ENCODE measurements around the gene ZGPAT. TPM values are rescaled to one million over a fixed set of nuclear protein-coding genes. Genes with fewer than 3 reads are reported as not detected.

ZGPAT gene
- total RNA-seq, 1 donor from 2014 or later = 29.1 TPM

DNA sequence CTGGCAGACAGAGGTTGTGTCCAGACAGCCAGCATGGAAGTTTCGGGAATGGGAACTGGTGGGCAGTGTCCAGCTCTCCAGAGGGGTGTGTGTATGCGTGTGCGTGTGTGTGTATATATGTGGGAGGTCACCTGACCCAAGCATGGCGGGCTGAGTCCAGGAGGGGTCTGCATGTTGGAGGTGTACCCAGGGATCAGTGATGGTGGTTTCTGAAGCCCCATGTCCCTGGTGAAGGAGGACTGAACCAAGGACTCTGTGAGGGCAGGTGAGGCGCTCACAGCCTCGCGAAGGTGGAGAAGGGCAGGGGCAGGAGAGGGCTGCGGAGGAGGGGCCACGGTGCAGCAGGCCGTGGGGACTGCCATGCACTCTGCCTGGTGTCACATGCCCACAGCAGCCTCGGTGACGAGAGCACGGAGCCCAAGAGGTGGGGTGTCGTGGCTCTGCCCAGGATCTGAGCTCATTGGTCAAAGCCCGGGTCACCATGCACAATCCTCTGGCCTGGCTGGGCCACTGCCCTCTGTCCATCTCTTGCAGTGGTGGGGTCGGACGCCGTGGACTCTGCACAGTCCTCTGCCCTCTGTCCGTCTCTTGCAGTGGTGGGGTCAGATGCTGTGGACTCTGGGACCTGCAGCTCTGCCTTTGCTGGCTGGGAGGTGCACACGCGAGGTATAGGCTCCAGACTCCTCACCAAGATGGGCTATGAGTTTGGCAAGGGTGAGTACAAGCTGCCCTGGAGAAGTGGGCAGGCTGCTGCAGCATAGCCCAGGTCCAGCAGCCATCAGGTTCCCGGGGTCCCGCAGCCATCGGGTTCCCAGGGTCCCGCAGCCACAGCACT is 26.5 kb downstream of the ZGPAT start:
- no peak for DNase-seq

DNA sequence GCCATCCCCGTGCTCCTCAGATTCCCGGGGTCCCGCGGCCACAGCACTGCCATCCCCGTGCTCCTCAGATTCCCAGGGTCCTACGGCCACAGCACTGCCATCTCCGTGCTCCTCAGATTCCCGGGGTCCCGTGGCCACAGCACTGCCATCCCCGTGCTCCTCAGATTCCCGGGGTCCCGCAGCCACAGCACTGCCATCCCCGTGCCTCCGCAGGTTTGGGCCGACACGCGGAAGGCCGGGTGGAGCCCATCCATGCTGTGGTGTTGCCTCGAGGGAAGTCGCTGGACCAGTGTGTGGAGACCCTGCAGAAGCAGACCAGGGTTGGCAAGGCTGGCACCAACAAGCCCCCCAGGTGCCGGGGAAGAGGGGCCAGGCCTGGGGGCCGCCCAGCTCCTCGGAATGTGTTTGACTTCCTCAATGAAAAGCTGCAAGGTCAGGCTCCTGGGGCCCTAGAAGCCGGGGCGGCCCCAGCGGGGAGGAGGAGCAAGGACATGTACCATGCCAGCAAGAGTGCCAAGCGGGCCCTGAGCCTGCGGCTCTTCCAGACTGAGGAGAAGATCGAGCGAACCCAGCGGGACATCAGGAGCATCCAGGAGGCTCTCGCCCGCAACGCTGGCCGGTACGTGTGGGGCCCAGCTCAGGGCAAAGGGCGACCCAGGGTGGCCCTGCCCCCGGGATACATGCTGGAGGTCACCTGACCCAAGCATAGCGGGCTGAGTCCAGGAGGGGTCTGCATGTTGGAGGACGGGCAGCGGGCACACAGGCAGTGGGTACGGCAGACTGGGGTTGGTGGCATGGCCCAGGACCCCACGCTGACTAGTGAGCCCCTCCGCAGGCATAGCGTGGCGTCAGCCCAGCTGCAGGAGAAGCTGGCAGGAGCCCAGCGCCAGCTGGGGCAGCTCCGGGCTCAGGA is 27.4 kb downstream of the ZGPAT start:
- no peak for DNase-seq

DNA sequence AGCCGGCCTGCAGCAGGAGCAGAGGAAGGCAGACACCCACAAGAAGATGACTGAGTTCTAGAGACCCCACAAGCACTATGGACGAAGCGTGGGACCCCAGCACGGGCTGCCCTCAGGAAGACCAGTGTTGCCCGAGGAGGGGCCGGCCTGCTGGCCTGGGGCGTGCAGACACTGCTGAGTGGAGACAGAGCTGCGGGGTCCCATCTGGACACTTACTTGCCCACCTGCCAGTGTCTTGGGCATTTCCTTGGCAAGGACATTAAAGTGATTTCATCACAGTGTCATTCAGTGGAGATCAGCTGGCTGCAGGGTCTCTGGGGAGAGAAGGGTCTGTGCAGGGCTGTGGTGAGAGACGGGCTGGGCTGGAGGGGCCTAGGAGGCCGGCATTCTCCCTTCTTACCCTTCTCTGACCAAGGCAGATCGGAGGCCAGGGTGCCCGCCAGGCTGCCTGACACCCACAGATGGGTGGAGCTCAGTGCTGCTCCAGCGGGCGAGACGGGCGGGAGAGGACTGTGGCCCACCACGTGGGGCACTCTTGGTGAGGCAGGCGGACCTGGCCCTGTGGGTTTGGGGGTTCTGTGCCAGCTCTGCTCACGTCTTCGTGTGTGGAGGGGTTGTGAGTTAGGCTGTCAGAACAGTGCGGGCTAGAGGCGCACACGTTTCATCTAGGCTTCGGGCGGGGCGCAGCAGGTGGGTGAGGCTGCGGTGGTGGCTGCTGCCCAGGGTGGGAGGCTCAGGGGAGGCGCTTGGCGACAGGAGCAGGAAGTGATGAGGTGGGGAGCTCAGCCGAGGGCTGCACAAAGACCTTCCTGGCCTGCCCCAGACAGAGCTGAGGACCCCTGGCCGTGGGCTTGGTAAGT is 28.2 kb downstream of the ZGPAT start, which contains the start of gene LIME1:
Gene LIME1, plus strand, starts transcription at position 806 of the 860 bp plus-strand sequence. CDS start 886 bp downstream, outside the sequence.
- DNase-seq = no peak

DNA sequence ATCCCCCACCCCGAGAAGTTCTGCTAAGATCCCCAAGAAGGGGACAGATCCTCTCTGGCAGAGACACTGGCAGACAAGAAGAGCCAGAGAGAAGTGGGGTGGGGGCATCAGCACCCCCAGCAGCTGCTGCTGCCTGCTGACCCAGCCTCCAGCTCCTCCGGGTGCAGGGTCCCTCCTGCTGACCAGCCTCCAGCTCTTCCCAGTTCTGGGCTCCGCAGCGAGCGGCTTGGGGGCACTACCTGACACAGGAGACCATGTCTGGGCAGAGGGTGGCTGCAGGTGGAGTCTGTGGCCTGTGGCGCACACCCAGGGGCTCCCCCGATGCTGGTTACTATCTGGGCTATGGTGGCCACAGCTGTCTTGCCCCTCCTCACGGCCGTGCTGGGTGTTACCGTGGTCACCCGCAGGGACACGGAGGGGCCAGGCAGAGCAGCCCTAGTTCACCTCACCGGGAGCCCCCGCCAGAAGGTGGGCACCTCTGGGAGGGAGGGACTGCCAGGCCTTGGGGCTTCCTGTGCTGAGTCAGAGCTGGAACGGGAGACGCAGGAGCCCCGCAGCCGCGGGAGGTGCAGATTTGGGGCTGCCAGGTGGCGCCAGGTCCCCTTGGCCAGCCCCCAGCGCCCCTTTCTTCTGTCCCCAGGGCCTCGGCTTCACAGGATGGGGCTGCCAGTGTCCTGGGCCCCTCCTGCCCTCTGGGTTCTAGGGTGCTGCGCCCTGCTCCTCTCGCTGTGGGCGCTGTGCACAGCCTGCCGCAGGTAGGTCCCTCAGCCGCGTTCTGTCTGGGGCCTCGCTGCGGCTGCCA is 29.3 kb downstream of the ZGPAT start:
- no peak for DNase-seq

DNA sequence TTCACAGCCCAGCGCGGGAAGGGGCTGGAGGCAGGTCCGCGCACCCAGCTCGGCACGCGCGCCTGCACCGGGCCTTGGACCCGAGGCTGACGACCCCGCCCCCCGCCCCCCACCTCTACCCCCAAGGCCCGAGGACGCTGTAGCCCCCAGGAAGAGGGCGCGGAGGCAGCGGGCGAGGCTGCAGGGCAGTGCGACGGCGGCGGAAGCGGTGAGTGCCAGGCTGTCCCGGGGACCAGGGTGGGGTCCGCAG is 29.8 kb downstream of the ZGPAT start:
- no peak for DNase-seq

DNA sequence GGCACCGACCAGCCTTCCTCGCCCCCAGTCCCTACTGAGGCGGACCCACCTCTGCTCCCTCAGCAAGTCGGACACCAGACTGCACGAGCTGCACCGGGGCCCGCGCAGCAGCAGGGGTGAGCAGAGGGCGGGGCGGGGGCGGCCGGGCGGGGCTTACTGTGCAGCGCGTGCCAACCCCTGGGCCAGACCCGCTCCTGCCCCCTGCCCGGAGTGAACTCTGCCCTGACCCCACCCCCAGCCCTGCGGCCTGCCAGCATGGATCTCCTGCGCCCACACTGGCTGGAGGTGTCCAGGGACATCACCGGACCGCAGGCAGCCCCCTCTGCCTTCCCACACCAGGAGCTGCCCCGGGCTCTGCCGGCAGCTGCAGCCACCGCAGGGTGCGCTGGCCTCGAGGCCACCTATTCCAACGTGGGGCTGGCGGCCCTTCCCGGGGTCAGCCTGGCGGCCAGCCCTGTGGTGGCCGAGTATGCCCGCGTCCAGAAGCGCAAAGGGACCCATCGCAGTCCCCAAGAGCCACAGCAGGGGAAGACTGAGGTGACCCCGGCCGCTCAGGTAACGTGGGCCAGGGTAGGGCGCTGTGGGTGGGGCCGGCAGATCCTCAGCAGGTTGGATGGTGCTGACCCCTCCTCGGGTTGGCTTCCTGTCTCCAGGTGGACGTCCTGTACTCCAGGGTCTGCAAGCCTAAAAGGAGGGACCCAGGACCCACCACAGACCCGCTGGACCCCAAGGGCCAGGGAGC is 30.3 kb downstream of the ZGPAT start:
- no peak for DNase-seq

DNA sequence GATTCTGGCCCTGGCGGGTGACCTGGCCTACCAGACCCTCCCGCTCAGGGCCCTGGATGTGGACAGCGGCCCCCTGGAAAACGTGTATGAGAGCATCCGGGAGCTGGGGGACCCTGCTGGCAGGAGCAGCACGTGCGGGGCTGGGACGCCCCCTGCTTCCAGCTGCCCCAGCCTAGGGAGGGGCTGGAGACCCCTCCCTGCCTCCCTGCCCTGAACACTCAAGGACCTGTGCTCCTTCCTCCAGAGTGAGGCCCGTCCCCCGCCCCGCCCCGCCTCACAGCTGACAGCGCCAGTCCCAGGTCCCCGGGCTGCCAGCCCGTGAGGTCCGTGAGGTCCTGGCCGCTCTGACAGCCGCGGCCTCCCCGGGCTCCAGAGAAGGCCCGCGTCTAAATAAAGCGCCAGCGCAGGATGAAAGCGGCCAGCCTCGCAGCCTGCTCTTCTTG is 30.9 kb downstream of the ZGPAT start:
- DNase-seq = peak; percentile 43

DNA sequence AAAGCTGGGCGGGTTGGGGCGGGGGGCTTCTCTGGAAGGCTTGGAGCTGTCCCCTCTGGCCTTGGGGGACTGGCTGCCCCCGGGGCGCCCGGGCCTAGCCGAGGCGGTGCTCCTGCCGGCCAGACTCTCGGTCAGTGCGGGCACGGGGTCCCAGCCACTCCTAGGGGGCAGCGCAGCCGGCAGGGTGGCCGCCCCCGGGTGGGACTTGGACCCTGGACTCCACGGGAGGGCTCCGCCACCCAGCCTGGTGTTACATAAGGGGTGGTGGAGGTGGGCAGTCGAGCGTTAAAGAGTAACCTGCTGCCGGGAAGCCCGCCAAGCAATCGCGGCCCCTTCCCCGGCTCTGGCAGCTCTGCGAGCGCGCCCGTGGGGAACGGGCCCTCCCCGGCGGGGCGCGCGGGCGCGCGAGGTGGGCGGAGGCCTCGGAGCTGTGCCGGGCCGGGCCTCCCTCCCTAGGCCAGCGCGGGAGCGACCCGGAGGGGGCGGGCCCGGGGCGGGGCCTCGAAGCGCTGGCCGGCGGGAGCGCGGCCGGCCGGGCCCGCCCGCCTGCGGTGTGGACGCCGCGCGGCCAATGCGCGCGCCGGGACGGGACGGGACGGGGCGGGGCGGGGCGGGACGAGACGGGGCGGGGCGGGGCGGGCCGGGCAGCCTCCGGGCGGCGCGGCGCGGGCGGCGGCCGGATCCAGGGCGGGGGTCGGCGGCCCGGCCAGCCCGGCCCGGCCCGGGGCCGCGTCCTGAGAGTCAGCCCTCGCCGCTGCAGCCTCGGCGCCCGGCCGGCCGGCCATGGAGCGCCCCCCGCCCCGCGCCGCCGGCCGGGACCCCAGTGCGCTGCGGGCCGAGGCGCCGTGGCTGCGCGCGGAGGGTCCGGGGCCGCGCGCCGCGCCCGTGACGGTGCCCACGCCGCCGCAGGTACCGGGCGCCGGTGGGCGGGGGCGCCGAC is 31.6 kb downstream of the ZGPAT start, which contains the start of gene SLC2A4RG:
Gene SLC2A4RG, plus strand, starts transcription at position 647 of the 940 bp plus-strand sequence. Its CDS starts 137 bp downstream, at position 784.
- DNase-seq = peak; percentile 75

DNA sequence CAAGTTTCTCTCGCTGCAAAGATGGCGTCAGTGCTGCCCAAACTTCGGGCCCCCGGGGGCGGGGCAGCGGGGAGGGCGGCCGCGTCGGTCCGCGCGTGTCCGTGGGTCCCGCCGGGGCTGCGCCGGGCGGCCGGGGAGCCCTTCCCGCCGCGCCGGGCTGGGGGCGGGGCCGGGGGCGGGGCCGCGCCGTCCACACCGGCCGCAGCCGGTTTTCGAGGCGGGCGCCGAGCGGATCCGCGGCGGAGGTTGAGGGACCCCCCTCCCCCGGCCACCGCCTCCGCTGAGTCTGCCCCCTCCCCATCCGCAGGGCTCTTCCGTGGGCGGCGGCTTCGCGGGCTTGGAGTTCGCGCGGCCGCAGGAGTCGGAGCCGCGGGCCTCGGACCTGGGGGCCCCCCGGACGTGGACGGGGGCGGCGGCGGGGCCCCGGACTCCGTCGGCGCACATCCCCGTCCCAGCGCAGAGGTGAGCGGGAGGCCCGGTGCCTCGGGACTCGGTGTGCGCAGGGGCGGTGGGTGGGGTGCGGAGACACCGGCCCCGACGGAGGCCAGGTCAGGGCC is 32.3 kb downstream of the ZGPAT start:
- DNase-seq = peak; percentile 30

DNA sequence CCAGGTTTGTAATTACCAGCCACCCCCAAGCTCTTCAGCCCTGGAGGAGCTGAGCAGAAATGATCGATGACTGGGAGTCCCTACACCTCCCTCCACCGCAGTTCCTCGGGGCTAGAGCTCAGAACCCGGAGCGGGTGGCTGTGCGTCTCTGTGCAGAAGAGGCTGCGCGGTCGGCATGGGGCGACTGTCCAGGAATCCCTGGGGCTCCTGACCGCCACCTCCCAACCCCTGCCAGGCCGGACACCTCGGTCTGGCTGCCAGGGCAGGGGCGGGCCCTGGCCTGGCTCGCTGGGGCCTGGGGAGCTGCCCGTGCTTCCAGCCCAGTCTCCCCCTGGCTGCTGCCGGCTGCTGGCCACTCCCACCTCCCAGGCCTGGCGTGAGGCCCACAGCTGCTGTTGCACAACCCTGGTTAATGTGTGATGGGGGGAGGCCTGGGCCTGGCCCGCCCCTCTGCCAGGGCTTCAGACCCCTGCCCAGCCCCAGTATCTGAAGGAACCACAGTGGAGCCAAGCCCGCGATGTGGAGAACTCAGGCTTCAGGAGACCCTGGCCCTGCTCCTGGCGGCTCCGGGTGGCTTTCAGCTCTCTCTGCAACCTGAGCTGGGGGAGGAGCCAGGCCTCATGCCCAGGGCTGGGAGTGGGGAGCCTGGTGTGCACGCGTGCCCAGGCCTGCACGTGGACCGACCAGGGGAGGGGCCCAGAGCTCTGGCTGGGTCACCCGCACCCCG is 33.0 kb downstream of the ZGPAT start:
- DNase-seq = peak; percentile 86

DNA sequence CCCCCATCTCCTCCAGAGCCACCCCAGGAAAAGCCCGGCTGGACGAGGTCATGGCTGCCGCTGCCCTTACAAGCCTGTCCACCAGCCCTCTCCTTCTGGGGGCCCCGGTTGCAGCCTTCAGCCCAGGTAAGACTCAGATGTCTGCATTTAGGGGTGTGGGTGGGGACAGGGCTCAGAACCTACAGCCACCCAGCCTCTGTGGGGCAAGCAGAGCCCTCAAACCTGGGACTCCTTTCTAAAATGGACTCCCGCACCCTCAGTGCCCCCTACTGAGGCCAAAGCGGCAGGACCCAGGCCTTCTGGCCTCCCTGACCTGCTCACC is 33.5 kb downstream of the ZGPAT start:
- DNase-seq = no peak

DNA sequence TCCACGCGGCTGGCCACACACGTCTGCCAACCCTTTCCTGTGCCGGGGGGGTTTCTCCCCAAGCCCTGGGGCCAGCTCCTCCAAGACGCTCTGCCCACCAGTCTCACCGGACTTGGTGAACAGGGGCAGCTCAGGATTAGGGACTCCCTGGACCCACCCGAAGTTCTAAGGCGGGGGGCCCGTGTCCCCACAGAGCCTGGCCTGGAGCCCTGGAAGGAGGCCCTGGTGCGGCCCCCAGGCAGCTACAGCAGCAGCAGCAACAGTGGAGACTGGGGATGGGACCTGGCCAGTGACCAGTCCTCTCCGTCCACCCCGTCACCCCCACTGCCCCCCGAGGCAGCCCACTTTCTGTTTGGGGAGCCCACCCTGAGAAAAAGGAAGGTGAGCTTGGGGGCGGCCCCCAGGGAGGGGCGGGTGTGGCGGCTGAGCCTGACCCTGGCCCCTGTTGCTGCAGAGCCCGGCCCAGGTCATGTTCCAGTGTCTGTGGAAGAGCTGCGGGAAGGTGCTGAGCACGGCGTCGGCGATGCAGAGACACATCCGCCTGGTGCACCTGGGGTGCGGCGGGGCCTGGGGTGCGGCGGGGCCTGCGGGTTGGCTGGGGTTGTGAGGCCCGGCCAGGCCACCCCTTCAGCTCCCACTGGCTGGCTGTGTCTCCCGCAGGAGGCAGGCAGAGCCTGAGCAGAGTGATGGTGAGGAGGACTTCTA is 34.0 kb downstream of the ZGPAT start:
- DNase-seq = no peak

DNA sequence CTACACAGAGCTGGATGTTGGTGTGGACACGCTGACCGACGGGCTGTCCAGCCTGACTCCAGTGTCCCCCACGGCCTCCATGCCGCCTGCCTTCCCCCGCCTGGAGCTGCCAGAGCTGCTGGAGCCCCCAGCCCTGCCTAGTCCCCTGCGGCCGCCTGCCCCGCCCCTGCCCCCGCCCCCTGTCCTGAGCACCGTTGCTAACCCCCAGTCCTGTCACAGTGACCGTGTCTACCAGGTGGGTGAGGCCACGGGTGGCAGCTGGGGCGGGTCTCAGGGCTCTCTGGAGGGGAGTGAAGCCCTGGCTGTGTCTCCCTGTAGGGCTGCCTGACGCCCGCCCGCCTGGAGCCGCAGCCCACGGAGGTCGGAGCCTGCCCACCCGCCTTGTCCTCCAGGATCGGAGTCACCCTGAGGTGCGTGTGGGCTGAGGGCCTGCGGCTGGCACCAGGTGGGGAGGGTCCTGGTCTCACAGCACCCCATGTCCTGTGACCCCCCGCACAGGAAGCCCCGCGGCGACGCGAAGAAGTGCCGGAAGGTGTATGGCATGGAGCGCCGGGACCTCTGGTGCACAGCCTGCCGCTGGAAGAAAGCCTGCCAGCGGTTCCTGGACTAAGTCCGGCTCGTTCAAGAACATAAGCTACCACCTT is 34.7 kb downstream of the ZGPAT start:
- no peak for DNase-seq

DNA sequence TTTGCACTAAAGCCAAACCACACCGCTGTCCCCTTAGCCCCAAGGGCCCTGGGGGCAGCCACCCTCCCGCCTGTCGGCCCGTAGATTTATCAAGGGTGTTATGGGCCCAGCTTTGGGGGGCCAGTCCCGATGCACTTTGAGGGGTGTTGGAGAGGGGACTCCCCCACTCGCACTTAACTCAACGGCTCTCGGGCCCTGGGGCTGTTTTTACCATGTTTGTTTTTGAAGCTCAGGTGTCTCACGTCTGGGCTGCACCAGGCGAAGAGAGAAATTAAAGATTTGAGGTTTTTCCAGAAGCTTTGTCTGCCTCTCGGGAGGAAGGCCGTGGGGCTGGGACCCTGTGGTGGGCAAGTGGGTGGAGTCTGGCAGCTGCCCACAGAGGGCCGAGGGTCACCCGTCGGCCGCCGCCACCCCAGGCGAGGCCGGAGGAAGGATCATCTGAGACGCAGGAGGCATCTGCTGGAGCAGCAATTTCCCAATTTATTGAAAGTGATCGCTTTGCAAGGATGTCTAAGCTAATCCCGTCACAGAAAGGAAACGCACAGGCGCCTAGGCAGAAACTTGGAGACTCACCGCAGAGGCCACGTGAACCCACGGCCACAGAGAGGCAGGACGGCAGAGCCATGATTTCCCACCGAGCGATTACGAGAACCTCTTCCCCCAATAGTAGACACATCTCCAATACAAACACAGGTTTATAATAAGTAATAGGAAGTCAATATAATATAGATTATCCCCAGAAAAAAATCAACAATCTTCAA is 35.6 kb downstream of the ZGPAT start:
- DNase-seq = no peak

DNA sequence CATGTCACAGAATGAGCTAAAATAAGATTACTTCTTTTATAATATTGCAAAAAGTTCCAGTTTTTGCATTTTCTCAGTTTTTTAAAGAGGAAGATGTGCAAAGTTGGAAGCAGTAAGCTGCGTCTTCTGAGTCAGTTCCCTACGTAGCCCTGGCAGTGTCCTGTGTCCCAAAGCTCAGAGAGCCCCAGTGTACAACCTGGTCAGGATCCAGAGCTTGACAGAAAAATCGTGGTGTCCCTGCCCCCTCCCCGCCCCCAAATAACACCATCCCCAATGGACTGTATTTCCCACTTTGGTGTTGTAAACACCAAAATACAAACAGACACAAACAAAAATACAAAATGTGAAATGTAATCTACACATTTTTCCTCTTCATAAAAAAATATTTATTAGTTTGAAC is 36.3 kb downstream of the ZGPAT start:
- DNase-seq = no peak

DNA sequence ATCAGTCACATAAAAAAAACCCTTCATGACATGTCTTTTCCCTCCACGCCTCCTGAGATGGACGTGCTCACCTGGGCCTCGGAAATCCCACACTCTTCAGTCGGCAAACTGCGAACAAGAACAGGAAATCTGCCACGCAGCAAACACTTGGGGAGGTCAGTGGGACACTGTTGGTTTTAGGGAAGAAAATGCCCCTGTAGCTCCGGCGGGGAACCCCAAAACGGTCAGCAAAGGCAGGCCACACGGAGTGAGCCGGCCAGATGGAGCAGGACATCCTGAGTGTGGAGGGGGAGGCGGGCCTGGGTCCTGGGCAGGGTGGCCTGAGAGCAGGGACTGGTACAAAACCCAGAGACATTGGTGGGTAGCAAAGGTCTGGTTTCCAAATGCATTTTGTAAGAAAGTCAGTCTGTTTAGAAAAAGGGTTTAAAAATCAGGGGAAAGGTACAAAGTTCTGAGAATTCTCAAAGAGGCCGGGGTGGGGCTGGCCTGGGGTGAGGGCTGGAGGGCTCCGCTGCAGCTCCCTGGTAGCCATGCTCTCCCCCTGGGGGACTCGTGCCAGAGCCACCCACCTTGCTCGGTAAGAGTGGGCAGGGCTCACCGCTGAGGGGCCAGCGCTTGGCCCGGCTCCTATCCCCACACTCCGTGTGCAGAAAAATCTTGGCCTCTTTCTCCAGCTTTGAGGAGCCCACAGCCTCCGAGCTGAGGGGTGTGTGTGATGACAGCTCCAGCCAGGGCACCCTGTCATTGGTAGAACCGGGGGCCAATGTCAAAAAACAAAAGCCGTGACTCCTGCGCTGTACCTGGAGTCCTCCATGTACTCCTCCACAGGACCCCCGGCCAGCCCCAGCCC is 37.0 kb downstream of the ZGPAT start:
- no peak for DNase-seq

All from dermis blood vessel endothelial cell (primary cell).